BJ (cell line): ENCODE results near the gene TSGA10. TPM values are rescaled to one million over a fixed set of nuclear protein-coding genes. Genes with fewer than 3 reads are reported as not detected.

ENCODE experiments used
- CTCF ChIA-PET: fragments of 350-600 bp; formaldehyde crosslinking; extraction: SDS; loops from one replicate; lab custom pipeline; 2021; ENCODE audit warnings: antibody characterized with exemption, inconsistent platforms; lab: Yijun Ruan, JAX
- POLR2A ChIA-PET: fragments of 300-600 bp; sonication (Branson Sonifier 250); formaldehyde crosslinking; extraction: SDS; loops from one replicate; lab custom pipeline; 2021; ENCODE audit warnings: antibody characterized with exemption; lab: Charles Lee
- DNase-seq: peaks from one replicate; pipeline ENCODE4 v3.0.0-alpha.2; 2011; ENCODE audit warnings: low read depth
- H3K27me3 ChIP-seq: 2 replicates; pipeline ENCODE4 v1.6.0; 2011; ENCODE audit warnings: low read length; ENCODE audit not compliant: control insufficient read depth, insufficient read depth
- H3K36me3 ChIP-seq: 2 replicates; pipeline ENCODE4 v1.5.1; 2011; ENCODE audit warnings: low read length; ENCODE audit not compliant: control insufficient read depth, insufficient read depth
- H3K4me3 ChIP-seq: 2 replicates; pipeline ENCODE4 v1.5.1; 2011; ENCODE audit warnings: low read depth, mild to moderate bottlenecking, control low read depth, low read length
- CTCF ChIP-seq: IDR thresholded peaks from 2 replicates; pipeline ENCODE4 v1.5.1; 2011; ENCODE audit warnings: low read depth, mild to moderate bottlenecking, control low read depth, inconsistent platforms, low read length, moderate library complexity; ENCODE audit not compliant: insufficient read depth
- polyA plus RNA-seq: library from polyadenylated mRNA; depleted of rRNA; stranded (reverse); fragments of >200 nt; gene quantifications from 2 replicates; pipeline ENCODE4 v1.2.3, GENCODE V29; 2011

TSGA10 gene
- polyA plus RNA-seq, 1 experiment, result 0.42 TPM

GRCh38 chr2:99190548-99190947, 35.8 kb upstream of the TSGA10 start:
- CTCF ChIA-PET, result no interaction called here
- TF ChIP-seq CTCF, result no peak
- H3K27me3 ChIP-seq, result no peaks in the 10 kb centered on the region
- no peaks in the 10 kb centered on the region for H3K36me3 ChIP-seq
- no peak for DNase-seq
- no peak overlapping the region for H3K4me3 ChIP-seq
- POLR2A ChIA-PET, result no interaction called here

- POLR2A ChIA-PET, result no interaction called here
- DNase-seq, result no peak
Observed at GRCh38 chr2:99188357-99188756, 33.6 kb upstream of the TSGA10 start.

GRCh38 chr2:99187011-99187410, 32.3 kb upstream of the TSGA10 start:
- no peaks in the 10 kb centered on the region for H3K36me3 ChIP-seq
- ChIA-PET CTCF (no interaction called here), POLR2A (no interaction called here)
- no peak overlapping the region for H3K4me3 ChIP-seq
- DNase-seq, result no peak
- TF ChIP-seq CTCF, result no peak
- H3K27me3 ChIP-seq, result no peaks in the 10 kb centered on the region

More at GRCh38 chr2:99188357-99188756, 33.6 kb upstream of the TSGA10 start:
- TF ChIP-seq CTCF, result no peak
- no peaks in the 10 kb centered on the region for H3K36me3 ChIP-seq
- H3K4me3 ChIP-seq, result no peak overlapping the region
- CTCF ChIA-PET, result interaction anchor here (0.6 to 0.7 kb wide), 2 partner anchors 59 to 129 kb away, joined by 3 read pairs; no protein-coding TSS in a partner anchor
- H3K27me3 ChIP-seq, result no peaks in the 10 kb centered on the region

GRCh38 chr2:99184811-99185210, 30.1 kb upstream of the TSGA10 start:
- ChIA-PET POLR2A (no interaction called here), CTCF (no interaction called here)
- Histone ChIP-seq H3K36me3 (no peaks in the 10 kb centered on the region), H3K27me3 (no peaks in the 10 kb centered on the region), H3K4me3 (no peak overlapping the region)
- TF ChIP-seq CTCF, result no peak
- no peak for DNase-seq

- TF ChIP-seq CTCF, result no peak
- ChIA-PET CTCF (no interaction called here), POLR2A (no interaction called here)
- DNase-seq, result no peak
- no peak overlapping the region for H3K4me3 ChIP-seq
- no peaks in the 10 kb centered on the region for H3K36me3 ChIP-seq
- H3K27me3 ChIP-seq, result no peaks in the 10 kb centered on the region
Observed at GRCh38 chr2:99183025-99183424, 28.3 kb upstream of the TSGA10 start.
